Activated CD8-positive, alpha-beta memory T cell treated with anti-CD3 and anti-CD28 coated beads, Interleukin-2, amount 50 U/mL, for 24 hours (primary cell): ENCODE results near the gene EDN1.
"Not testable (repeated sequence)": the region's sequence is repeated elsewhere in the genome, so short reads cannot be mapped to it uniquely, and the experiment has no call there.

Source experiments
- DNase-seq: peaks from one replicate; pipeline ENCODE4 v3.0.0-alpha.2; 2020; ENCODE audit errors: extremely low read depth

Gene EDN1

DNA sequence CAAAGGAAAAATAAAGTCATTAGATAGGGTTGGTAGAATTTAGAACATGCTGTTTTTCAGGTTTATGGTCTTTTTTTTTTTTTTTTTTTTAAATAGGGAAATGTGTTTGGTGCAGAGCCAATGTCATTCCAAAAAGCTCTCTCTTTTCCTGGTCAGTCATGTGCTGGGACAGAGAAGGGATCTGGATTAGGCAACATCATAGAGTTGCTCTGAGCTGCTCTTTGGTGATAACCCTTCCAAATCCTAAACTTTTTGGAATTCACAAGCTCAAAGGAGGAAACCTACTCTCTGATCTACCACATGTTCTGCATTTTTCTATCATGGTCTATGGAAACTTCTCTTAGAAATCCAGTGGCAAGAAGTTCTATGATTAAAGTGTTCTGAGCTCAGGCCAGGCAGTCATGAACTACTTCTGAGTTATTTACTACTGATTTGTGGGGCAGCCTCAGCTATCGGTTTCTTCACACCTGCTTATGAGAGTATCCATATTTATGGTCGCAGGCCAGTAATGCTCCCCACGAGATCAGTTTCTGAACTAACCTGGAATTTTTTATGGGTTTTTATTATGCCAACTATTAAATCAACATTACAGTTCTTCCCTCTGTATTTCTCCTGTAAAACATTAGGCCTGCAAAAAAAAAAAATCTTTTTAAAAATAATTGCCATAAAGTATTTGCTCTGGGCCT, 4.8 kb downstream of the EDN1 start:
- DNase-seq, result no peak

DNA sequence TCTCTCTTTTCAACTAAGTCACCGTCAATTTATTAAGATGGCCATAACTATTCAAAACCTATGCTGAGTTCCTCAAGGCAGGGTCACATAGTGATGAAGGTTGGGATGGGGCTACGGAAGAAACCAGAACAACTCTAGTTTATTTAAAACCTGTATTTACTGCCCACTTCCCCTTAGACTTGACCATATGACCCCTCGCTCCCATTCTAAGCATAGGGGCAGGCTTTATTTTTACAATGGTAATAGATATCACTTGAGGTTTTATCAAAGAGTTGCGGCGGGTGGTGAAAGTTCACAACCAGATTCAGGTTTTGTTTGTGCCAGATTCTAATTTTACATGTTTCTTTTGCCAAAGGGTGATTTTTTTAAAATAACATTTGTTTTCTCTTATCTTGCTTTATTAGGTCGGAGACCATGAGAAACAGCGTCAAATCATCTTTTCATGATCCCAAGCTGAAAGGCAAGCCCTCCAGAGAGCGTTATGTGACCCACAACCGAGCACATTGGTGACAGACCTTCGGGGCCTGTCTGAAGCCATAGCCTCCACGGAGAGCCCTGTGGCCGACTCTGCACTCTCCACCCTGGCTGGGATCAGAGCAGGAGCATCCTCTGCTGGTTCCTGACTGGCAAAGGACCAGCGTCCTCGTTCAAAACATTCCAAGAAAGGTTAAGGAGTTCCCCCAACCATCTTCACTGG, 5.5 kb downstream of the EDN1 start:
- no peak for DNase-seq

DNA sequence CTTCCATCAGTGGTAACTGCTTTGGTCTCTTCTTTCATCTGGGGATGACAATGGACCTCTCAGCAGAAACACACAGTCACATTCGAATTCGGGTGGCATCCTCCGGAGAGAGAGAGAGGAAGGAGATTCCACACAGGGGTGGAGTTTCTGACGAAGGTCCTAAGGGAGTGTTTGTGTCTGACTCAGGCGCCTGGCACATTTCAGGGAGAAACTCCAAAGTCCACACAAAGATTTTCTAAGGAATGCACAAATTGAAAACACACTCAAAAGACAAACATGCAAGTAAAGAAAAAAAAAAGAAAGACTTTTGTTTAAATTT, 6.1 kb downstream of the EDN1 start:
- no peak for DNase-seq

DNA sequence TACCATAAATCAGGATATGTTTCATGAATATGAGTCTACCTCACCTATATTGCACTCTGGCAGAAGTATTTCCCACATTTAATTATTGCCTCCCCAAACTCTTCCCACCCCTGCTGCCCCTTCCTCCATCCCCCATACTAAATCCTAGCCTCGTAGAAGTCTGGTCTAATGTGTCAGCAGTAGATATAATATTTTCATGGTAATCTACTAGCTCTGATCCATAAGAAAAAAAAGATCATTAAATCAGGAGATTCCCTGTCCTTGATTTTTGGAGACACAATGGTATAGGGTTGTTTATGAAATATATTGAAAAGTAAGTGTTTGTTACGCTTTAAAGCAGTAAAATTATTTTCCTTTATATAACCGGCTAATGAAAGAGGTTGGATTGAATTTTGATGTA, 6.4 kb downstream of the EDN1 start:
- DNase-seq, result no peak

DNA sequence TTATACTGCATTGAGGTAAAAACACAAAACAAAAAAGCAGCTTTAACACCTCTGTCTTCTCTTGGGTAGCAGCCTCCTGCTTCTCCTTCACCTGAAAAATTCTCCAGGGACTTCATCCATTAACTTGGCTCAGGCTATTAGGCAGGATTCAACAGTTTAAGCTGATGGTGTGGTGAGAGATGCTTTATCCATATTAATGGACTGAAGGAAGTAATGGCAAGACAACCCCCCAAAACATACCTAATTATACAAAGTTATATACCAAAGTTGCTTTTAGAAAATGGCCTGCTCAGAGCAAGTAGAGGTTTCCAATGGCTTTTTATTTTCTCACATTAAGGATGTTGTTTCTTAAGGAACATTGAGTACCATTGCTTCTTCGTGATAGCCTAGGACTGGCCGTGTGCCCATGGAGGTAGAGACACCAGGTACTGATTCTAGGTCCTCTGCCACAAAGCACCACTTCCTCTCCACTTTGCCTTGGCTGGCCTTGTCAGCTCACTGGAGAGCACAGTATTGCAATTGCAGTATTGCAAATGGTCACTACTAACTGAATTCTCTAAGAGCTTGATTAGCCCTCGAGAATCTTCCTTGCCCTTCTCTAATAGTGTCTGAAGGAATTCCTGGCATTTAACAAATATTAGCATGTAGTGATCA, 7.3 kb downstream of the EDN1 start:
- DNase-seq, result no peak

DNA sequence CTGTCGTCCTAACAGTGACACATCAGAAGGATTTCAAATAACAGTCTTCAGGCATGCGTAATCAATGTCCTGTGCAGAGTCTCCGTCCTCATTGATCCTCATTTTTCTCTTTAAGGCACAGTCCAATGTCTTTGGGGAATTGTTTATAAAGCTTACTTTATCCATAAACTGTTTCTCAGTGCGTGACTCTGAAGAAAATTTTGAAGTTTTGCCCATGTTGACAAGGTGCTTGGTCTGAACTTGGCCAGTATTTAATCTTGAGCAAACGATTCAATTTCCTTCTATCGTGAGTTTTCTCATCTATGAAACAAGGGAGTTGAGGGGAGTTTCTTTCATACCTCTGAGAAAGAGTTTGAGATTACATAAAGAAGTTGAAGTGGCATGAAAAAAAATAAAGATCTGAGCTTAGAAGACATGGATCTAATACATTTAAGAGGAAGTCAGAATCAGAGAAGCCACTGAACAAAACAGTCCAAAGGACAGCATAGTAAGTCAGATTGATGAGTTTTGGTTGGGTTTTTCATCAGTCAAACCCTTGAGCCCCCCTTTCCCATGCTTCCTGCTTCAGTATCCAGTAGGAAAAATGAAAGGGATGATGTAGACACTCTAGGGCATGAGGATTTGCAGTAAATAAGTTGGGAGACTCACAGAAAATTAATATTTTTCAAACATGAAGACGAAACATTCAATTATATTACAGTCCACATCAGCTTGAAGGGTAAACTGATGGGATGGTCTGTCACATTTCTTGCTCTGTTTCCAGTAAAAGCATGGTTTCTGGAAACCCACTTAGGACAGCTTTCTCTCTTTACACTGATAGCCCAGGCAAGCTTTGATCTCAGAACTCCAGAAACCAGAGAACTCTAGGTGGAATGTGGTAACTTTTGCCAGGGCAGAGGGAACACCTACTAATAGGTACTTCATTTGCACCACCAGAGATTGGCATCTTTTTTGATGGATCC, 8.1 kb downstream of the EDN1 start:
- no peak for DNase-seq

DNA sequence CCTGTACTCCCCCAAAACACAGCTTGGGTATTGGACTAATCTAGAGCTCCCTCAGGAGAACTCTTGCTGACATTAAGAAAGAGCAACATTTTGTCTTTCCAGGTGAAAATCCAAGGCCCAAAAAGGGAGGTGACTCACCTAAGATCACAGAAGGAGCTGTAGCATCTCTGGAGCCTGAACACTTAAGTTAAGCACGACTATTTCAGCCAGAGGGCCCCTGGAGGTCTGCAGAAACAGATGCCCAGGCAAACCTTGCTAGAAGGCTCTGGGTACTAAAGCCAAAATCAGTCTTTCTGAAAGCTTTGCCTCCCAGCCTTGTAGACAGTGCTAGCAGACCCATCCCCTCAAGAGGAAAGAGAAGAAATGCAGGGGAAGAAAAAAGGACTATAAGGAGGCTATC, 8.8 kb downstream of the EDN1 start:
- no peak for DNase-seq

DNA sequence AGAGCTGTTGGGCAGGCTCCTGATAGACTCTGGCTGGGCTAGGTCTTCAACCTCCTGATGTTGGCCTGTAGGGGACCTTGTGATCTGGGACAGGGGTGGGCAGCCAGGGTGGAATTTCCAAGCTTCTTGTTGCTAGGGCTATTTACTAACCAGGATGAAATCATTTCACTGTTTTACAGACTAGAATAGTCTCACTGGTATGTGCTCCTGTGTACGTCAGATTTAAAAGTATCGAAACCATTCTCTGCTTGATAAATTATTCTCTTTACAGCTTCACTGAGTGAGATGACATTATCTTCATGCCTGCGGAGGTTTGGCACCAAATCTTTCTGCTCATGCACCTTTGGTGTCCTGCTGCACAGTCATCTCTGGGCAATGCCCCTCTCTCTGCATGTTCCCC, 10.9 kb downstream of the EDN1 start:
- no peak for DNase-seq

DNA sequence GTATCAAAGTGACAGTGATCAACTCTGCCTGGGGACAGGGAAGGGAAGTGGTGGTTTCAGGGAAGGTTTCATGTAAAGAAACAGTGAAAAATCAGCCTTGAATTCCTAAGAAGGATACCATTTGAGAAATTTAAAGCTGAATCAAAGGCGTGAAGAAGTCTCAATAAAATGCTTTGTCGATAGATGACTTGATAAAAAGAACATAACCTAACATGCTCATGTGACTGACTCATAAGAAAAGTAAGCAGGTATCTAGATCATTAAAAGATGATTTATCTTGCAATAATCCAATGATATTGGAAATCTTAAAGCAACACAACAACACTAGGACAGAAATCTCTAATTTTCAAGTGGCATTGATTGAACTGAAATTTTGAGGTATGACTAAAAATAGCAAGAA, 14.3 kb downstream of the EDN1 start:
- no peak for DNase-seq

DNA sequence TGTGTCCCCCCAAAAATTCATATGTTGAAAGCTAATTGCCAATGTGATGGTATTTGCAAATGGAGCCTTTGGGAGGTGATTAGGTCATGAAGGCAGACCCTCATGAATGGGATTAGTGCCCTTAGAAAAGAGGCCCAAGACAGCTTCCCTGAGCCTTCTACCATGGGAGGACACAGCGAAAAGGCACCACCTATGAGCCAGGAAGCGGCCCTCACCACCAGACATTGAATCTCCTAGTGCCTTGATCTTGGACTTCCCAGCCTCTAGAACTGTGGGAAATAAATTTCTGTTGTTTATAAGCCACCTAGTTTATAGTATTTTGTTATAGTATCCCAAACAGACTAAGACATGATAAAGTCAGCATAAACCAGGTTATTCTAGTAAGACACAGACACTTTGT, 18.9 kb downstream of the EDN1 start:
- no peak for DNase-seq

DNA sequence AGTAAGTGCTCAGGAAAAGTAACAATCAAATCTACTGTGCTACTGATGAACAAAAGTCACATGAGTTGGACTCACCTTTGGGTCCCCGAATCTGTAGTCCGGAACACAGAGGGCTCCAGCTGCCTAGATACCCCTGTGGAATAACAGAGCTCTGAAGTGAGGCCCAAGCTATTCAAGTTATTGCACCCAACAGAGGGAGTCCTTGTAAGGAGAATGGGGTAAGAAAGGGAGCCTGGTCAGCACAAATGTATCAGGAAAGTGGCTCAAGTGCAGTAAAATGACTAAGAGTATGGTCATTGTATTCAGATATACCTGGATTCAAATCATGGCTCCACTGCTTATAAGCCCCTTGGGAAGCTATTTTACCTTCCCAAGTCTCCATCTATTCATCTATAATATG, 20.9 kb downstream of the EDN1 start:
- DNase-seq, result no peak

DNA sequence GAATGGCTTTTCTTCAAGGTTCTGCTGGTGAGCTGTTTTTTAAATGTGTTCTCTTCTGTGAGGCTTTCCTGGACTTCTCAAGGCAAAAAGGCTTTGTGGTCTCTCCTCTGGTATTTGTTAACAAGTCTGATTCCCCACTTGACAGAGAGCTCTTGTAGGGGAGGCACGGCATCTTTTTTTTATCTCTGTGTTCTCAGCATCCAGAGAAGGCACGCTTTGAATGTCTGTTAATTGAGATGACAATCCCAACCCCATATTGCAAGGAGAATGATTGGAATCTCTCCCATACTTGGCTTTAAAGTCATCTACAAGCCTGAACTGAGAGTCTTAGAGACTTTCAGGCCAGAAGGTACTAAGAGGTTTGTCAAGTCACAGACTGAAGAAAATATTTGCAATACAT, 22.6 kb downstream of the EDN1 start:
- DNase-seq, result no peak

DNA sequence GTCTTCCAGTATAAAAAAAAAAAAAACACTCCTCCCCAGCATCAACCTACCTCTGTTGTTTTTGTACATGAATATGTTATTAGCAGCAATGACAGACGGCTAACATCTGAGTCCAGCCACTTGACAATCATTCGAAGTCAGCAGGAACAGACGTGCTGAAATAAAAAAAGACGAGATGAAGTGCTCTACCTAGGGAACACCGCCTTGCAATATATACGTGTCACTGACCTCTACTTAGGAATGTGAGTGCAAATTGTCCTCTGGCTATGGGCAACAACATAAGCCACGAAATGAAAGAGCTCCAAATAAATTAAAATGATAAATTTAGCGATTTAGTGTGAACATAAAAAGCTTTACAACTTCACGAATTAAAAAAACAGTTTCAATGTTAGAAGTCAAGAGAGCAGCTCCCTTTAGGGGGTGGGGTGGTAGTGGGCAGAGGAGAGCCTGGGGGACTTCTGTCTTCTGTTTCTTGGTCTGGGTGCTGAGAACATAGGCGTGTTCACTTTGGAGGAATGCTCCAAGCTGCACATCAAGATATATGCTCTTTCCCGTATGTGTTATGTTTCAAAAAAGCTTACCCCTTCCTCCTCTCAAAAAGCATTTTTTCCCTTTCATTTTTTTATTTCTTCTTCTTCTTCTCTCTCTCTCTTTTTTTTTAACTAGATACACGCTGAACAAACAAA, 23.3 kb downstream of the EDN1 start:
- DNase-seq, result no peak

DNA sequence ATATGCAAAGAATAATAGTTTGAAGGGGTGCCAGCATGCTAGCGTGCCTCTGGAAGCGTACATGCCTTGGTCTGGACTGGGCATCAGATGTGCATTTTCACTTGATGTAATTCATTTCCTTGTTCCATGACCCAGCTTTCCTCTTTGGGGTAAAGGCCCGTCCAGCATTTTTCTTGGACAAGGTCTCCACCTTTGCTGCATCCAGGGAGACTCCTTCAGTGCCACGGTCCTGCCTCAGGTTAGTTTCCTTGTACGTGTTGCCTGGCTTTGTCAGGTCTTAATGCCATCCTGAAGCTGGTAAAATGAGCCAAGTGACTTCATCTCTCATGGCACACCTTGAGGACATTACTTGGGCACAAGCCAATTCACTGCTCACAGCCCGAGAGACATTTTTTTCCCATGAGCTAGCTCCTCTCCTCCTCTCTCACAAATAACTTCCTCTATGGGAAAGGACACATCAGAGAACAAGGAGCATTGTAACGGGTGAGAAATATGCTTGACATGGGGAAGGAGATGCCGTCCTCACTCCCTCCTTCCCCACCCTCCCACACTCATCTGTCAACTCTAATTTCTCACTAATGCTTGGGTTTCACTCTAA, 23.9 kb downstream of the EDN1 start:
- DNase-seq, result no peak

DNA sequence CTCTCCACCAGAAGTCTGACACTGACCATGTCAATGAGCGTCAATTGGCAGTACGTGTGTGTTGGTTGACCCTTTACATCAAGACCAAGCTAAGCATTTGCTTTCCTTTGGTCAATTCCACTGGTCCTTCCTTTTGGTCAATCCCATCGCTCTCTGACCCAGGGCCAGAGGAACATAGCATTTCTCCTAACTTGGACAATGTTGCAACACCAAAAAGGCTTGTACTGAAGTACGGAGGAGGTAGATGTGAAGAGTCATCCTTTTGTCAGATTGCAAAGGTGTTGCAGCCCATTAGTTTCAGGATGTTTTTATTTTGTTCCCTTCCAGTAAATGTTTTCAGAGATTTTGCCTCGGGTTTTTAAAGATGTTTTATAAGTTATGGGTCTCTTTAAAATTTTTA, 24.6 kb downstream of the EDN1 start:
- no peak for DNase-seq

DNA sequence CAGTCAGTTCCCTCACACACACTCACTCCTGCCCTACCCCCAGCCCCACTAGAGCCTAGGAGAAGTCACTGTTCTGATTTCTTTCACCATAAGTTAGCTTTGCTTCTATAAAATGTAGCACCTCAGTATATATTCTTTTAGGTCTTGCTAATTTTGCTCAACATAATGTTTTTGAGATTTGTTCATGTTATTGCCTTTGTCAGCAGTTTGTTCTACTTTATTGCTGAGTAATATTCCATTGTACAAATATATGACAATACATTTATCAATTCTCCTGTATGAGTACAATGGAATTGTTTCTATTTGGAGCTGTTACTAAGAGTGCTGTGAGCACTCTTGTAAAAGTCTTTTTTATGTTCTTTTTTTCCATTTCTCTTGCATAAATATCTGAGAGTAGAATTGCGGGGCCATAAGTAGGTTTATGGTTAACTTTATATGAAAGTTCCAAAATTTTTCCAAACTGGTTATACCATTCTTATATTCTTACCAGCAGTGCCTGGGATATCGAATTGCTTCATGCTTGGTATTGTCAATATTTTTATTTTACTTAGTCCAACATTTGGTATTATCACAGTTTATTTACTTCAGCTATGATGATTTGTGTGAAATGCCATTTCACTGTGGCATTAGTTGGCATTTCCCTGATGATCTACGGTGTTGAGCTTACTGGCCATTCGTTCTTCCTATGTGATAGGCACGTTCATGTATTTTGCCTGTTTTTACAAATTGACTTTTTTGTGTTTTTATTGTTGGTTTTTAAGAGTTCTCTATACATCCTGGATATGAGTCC, 25.3 kb downstream of the EDN1 start:
- no peak for DNase-seq

DNA sequence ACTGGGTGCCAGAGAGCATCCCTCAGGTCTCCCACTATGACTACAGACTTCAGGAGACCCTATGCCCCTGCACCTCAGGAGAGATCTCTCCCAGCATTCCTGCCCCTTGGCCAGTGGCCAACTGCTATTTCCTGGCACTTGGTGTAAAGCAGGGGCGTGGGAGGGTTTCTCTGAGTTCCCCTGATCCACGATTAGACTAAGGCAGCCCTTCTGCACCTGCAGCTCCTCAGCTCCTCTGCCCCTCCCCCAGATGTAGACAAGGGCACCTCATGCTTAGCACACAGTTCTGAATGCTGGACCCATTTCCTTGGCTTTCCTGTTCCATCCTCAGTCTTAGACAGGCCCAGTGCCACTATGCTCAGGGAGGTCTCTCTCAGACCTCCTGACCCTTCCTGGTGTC, 28.6 kb downstream of the EDN1 start:
- no peak for DNase-seq

DNA sequence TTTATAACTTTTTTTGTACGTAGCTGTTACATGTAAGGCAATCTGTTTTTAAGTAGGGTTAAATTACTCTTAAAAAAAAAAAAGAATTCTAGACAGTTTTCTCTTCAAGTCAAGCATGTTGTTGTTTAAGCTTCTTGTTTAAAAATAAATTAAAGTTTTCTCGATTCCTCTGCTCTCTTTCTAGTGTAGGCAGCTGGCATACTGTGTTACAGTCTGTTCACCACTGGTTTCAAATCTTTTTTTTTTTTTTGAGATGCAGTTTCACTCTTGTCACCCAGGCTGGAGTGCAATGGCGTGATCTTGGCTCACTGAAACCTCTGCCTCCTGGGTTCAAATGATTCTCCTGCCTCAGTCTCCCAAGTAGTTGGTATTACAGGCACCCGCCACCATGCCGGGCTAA, 29.9 kb downstream of the EDN1 start:
- not testable (repeated sequence) for DNase-seq

DNA sequence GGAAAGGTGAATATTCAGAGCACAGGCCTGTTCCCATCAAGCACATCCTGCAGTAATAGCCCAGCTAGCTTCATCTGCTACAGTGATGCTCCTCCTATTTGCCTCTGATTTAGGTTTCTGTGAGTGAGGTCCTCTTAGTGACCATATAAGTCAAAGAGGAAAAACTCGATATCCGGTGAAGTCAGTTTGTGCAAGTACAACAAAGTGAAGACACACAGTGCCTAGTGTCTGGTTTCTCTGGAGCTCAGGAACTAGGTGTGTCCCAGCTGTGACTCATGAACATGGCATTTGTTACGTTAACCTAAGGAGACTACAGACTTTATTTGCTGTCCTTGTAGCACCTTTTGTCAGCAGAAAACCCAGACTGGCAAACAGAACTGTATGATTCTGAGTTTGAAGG, 33.9 kb downstream of the EDN1 start:
- DNase-seq, result no peak

DNA sequence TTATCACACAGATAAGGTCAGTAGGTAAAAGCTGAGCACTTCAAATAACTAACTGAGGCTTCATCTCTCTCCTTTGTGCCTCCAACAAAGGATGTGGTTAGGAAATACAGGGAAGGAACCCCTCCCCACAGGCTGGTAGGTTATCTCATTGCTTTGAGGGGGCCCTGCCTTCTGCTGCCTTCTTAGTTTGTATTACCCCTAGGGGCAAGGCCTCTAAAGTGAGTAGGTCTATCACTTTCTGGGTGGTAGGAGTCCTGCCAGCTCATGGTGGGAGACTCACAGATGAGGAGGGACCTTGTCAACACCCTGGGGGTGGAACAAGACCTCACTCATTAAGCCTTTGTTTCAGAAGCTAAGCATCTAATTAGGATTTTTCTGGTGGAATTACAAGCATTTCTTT, 34.6 kb downstream of the EDN1 start:
- DNase-seq, result no peak

DNA sequence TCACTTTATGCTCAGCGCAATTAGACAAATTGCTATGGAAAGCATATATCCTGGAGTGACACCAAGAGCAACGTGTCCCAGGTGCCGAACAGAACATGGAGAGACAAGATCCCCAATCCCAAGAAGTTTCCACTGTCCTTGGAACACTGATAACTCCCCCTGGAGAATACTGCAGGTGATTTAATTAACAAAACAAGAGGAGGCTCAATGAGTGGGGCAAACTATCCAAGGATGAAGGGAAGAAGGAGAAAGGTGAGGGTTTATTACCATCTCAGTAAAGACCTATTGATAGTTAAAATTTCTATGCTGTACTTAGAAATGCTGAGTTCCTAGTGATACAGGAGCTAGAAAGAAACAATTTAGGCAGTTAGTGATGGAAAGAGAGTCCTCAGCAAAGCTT, 35.7 kb downstream of the EDN1 start:
- no peak for DNase-seq
